GM12864 (cell line): Measurements from ENCODE around the gene TMEM131L.

Source experiments
- DNase-seq: peaks from one replicate; pipeline ENCODE4 v3.0.0-alpha.2; 2011; ENCODE audit warnings: low read depth
- H3K4me3 ChIP-seq: 2 replicates; pipeline ENCODE4 v1.5.1; 2011; ENCODE audit warnings: mild to moderate bottlenecking, low read depth, low read length, control low read depth
- CTCF ChIP-seq: IDR thresholded peaks from 2 replicates; pipeline ENCODE4 v1.5.1; 2011; ENCODE audit warnings: low read depth, mild to moderate bottlenecking, moderate library complexity, low read length, control low read depth, inconsistent platforms; ENCODE audit errors: missing control alignments

The TMEM131L gene

DNA sequence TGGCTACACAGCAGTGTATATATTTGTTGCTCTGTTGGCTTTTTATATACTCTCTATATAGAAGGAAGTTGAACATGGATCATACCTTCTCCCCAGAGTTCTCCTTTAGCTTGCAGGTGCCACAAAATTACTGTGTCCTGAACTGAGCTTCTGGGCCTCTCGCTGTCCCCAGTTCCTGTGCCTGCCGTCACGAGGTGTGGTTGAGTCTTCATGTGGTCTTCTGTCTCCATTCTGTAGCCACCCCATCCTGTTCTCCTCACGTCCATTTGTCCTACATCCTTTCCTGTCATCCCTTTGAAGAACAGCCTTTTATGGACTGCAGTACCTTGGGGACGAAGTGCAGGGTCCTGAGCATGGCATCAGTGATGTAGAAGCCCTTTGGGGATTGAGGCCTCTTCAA is 14.5 kb downstream of the TMEM131L start:
- no peak overlapping the region; the same call in 1 of the 2 replicates for H3K4me3 ChIP-seq
- DNase-seq = no peak
- TF ChIP-seq CTCF = no peak

DNA sequence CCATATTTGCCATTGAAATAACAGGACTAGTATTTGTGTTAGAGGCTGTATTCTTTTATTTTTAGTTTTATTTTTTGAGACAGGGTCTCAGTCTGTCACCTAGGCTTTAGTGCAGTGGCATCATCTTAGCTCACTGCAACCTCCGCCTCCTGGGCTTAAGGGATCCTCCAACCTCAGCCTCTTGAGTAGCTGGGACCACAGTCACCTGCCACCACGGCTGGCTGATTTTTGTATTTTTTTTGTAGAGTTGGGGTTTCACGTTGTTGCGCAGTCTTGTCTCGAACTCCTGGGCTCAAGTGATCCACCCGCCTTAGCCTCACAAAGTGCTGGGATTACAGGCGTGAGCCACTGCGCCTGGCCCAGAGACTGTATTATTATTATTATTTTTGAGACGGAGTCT is 15.3 kb downstream of the TMEM131L start:
- no peak for DNase-seq
- no peak overlapping the region; the same call in 1 of the 2 replicates for H3K4me3 ChIP-seq
- TF ChIP-seq CTCF = no peak

- no peak for DNase-seq
- H3K4me3 ChIP-seq = peak overlapping the region; percentile 4
- TF ChIP-seq CTCF = no peak
Measured at GRCh38 chr4:153483432-153484418, 17.6 kb downstream of the TMEM131L start.

DNA sequence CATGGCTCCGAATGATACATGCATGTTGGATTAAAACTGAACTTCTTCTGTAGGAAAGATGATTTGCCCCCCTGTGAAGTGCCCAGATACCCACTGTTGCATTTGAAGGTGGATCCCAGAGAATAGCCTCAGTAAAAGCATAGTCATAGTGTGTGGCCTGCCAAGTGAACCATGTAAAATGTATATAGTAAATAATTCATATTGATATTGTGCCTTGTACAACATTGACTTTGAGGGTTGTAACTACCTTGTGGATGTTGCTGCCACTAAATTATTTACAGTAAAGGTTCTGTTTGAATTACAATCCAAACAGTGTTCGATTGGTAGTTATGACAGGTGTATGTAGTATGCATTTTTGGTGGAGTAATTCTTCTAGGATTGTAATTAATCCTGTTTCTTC is 19.2 kb downstream of the TMEM131L start:
- DNase-seq = no peak
- H3K4me3 ChIP-seq = no peak overlapping the region
- no peak for TF ChIP-seq CTCF

- DNase-seq = no peak
- no peak for TF ChIP-seq CTCF
- peak overlapping the region; percentile 9; the same call in 1 of the 2 replicates for H3K4me3 ChIP-seq
Measured at GRCh38 chr4:153485860-153486259, 19.7 kb downstream of the TMEM131L start.

- peak overlapping the region; percentile 80 for H3K4me3 ChIP-seq
- DNase-seq = no peak
- no peak for TF ChIP-seq CTCF
Measured at GRCh38 chr4:153486281-153487151, 20.4 kb downstream of the TMEM131L start.
